Left kidney (tissue), 2 donors: Measurements from ENCODE around the gene ZBTB14. TPM values are rescaled to one million over a fixed set of nuclear protein-coding genes. Genes with fewer than 3 reads are reported as not detected.
A peak's percentile ranks its signal among the peaks of the same experiment; 100 is the strongest.

Experiments
- DNase-seq: peaks from one replicate; pipeline ENCODE4 v3.0.0-alpha.2; 2013
- polyA plus RNA-seq: library from polyadenylated mRNA; unstranded; fragments of 120-200 nt; gene quantifications from one replicate; pipeline ENCODE4 v1.2.1, GENCODE V29; 2013; ENCODE audit not compliant: insufficient read length

ZBTB14 gene
- polyA plus RNA-seq, 1 donor = 25.1 TPM

- peak; percentile 47 for DNase-seq
These were observed 882 bp downstream of the ZBTB14 start for GRCh38 chr18:5294457-5295230.

GRCh38 chr18:5294113-5294456 is 1.4 kb downstream of the ZBTB14 start:
- DNase-seq = no peak

DNA sequence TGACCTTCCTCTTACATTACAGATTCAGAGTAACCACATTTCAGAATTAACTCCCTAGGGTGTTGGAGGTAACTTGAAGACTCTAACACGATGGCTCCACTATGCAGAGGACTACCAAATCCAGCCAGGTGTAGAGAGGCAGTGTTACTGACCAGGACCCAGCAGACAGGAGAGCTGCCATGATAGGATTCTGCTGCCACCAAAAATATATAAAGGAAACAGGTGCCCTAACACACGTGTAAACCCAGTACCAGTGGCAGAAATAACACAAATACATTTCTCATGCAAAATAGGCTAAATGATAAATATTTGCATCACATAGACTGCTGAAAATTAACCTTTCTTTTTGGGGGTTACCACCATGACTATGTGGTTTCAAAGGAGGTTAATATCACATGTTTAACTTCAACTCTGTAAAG is 7.0 kb downstream of the ZBTB14 start:
- DNase-seq = no peak

DNA sequence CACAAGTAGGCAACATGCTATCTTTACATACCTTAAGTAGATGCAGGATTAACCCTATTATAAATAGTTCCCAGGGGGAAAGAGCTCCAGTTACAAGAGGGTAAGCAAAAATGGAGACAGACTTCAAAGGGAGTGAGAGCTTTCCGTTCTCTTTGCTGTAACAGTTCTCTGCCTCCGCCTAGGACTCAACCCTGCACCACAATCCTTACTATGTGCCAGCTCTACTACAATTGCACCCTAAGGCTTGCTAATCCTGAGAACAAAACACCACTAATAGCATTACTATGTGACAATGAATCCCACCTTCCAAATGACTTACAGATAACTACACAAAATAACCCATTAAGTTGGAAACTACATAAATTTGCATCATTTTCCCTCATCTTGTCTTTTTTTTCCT is 7.7 kb downstream of the ZBTB14 start:
- no peak for DNase-seq

GRCh38 chr18:5286525-5286924 is 9.0 kb downstream of the ZBTB14 start:
- no peak for DNase-seq

DNA sequence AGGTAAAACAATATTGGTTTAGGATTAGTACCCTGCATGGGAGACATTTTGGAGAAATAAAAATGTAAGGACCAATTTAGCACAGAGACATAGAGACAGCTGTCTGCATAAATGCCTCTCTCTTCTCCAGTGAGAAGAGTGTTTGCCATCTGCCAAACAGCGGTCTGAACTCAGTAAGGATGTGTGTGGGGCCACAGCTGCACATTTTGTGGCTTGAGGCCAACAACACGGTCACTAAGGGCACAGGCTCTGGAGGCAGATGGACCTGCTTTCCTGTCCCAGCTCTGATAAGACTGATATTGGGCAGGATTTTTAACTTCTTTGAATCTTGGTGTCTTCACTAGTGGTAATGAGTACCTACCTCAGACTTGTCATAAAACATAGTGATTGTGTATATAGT is 10.2 kb downstream of the ZBTB14 start:
- DNase-seq = no peak

GRCh38 chr18:5284808-5285207 is 10.7 kb downstream of the ZBTB14 start:
- DNase-seq = no peak

- no peak for DNase-seq
These were observed 12.8 kb downstream of the ZBTB14 start for GRCh38 chr18:5282770-5283169.

GRCh38 chr18:5276947-5277346 is 18.6 kb downstream of the ZBTB14 start:
- DNase-seq = no peak

GRCh38 chr18:5275872-5276271 is 19.7 kb downstream of the ZBTB14 start:
- DNase-seq = no peak

GRCh38 chr18:5268874-5269273 is 26.7 kb downstream of the ZBTB14 start:
- no peak for DNase-seq

DNA sequence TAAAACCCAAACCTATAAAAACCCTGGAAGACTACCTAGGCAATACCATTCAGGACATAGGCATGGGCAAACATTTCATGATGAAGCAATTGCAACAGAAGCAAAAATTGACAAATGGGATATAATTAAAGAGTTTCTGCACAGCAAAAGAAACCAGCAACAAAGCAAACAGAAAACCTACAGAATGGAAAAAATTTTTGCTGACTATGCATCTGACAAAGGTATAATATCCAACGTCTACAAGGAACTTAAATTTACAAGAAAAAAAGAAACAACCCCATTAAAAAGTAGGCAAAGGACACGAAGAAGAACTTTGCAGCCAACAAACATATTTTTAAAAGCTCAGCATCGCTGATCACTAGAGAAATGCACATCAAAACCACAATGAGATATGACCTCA is 28.8 kb downstream of the ZBTB14 start:
- no peak for DNase-seq

DNA sequence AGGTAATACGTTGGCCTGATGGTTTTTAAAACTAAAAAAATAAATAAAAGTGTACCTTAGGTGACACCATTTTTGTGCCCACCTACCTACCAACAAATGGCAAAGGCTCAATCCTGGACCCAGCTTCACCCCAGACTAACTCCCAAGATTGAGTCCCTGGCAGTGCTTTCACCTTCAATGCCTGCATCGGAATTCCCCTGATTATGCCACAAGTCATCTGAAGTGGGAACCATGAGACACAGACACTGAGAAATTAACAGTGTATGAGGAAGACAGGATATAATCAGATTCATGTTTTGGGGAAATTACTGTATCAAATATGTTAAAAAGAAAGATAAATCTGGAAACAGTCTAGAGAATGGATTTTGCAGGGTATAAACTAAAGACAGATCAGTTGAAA is 41.6 kb downstream of the ZBTB14 start:
- DNase-seq = no peak

GRCh38 chr18:5251117-5251516 is 44.4 kb downstream of the ZBTB14 start:
- no peak for DNase-seq

GRCh38 chr18:5250603-5251002 is 44.9 kb downstream of the ZBTB14 start:
- no peak for DNase-seq

DNA sequence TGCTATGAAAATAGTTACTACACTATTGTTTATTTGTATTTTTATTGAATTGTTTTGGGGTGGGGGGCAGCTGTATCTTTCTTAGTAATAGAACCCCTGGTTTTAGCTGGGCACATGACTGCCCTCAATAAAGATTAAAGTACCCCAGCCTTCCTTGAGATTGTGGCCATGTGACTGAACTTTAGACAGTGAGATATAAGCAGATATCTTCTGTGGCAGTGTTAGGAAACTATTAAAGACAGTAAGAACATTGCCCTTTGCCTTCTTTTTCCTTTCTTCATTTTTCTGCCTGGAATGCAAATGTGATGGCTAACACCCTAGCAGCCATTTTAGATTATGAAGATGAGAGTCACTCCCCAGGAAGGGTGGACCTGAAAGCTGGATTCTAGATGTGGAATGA is 50.6 kb downstream of the ZBTB14 start:
- no peak for DNase-seq

GRCh38 chr18:5239447-5239846 is 56.1 kb downstream of the ZBTB14 start:
- DNase-seq = no peak

Other genes starting within 250 kb of the ZBTB14 start
- gene AKAIN1, start 98.5 kb downstream of the ZBTB14 start, polyA plus RNA-seq = not detected
- 63.6 TPM for gene EPB41L3, start 248.3 kb upstream of the ZBTB14 start, polyA plus RNA-seq